Mucosa of rectum (tissue), 2 donors: ENCODE results near the gene HBG2.

Experiments used
- H3K27ac ChIP-seq, 2 donors: one replicate each; pipeline ENCODE4 v1.7.0; 2013; ENCODE audit warnings: inconsistent platforms in 2 of 2, low read depth in 2 of 2, low read length in 2 of 2
- H3K27me3 ChIP-seq, 2 donors: one replicate each; pipeline ENCODE4 v1.7.0; 2013; ENCODE audit warnings: low read length in 2 of 2; ENCODE audit not compliant: control insufficient read depth in 2 of 2, insufficient read depth in 2 of 2
- H3K36me3 ChIP-seq, 2 donors: one replicate each; pipeline ENCODE4 v1.7.0; 2013; ENCODE audit warnings: low read length in 2 of 2; ENCODE audit not compliant: control insufficient read depth in 2 of 2, insufficient read depth in 2 of 2
- H3K4me1 ChIP-seq, 2 donors: one replicate each; pipeline ENCODE4 v1.7.0; 2013; ENCODE audit warnings: low read length in 2 of 2, mild to moderate bottlenecking in 1 of 2; ENCODE audit not compliant: control insufficient read depth in 2 of 2, insufficient read depth in 2 of 2
- H3K4me3 ChIP-seq, 2 donors: one replicate each; pipeline ENCODE4 v1.7.0; 2013; ENCODE audit warnings: low read length in 2 of 2
- H3K9ac ChIP-seq, 2 donors: one replicate each; pipeline ENCODE4 v1.7.0; 2013; ENCODE audit warnings: low read length in 2 of 2, low read depth in 1 of 2, mild to moderate bottlenecking in 1 of 2
- H3K9me3 ChIP-seq, 2 donors: one replicate each; pipeline ENCODE4 v1.7.0; 2013; ENCODE audit warnings: low read length in 2 of 2; ENCODE audit not compliant: control insufficient read depth in 2 of 2
- donor health status: healthy.
- donor health status: Normal muscosa, but diverticular disease.

Gene HBG2

GRCh38 chr11:5290106-5290505 is 35.5 kb upstream of the HBG2 start:
- Histone ChIP-seq H3K36me3 (no peaks in the 10 kb centered on the region), H3K4me3 (no peak overlapping the region), H3K9ac (no peak overlapping the region), H3K27me3 (no peaks in the 10 kb centered on the region), H3K9me3 (no peaks in the 10 kb centered on the region), H3K27ac (no peak overlapping the region), H3K4me1 (no peaks in the 10 kb centered on the region)

DNA sequence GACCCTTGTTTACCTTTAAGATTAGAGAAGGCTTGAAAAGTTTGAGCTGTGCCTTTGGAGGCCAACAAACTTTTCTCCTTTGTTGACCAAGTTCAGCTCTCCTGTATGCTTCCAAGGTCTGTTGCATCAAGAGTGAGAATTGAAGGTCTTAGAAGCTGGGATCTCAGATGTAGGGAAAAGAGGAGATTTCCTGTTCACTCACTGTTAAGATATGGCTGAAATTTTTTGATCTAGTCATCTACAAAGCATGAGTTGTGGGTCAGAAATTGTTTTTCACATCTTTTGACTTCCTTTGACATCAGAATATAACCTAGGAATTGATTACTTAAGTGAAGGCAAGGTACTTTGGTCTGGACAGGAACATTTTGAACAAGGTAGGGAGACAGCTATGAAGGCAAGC is 35.1 kb upstream of the HBG2 start:
- H3K9me3 ChIP-seq: no peaks in the 10 kb centered on the region
- H3K9ac ChIP-seq: no peak overlapping the region
- no peak overlapping the region for H3K4me3 ChIP-seq
- H3K36me3 ChIP-seq: no peaks in the 10 kb centered on the region
- H3K27me3 ChIP-seq: no peaks in the 10 kb centered on the region
- H3K4me1 ChIP-seq: no peaks in the 10 kb centered on the region
- H3K27ac ChIP-seq: no peak overlapping the region

- Histone ChIP-seq H3K36me3 (no peaks in the 10 kb centered on the region), H3K4me3 (no peak overlapping the region), H3K4me1 (no peaks in the 10 kb centered on the region), H3K9ac (no peak overlapping the region), H3K27ac (no peak overlapping the region), H3K9me3 (no peaks in the 10 kb centered on the region), H3K27me3 (no peaks in the 10 kb centered on the region)
Observed at GRCh38 chr11:5288906-5289550, 34.4 kb upstream of the HBG2 start.

DNA sequence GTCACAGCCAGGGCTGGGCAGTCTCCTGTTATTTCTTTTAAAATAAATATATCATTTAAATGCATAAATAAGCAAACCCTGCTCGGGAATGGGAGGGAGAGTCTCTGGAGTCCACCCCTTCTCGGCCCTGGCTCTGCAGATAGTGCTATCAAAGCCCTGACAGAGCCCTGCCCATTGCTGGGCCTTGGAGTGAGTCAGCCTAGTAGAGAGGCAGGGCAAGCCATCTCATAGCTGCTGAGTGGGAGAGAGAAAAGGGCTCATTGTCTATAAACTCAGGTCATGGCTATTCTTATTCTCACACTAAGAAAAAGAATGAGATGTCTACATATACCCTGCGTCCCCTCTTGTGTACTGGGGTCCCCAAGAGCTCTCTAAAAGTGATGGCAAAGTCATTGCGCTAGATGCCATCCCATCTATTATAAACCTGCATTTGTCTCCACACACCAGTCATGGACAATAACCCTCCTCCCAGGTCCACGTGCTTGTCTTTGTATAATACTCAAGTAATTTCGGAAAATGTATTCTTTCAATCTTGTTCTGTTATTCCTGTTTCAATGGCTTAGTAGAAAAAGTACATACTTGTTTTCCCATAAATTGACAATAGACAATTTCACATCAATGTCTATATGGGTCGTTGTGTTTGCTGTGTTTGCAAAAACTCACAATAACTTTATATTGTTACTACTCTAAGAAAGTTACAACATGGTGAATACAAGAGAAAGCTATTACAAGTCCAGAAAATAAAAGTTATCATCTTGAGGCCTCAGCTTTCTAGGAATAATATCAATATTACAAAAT is 33.7 kb upstream of the HBG2 start:
- no peak overlapping the region for H3K9ac ChIP-seq
- no peaks in the 10 kb centered on the region for H3K9me3 ChIP-seq
- H3K4me1 ChIP-seq: no peaks in the 10 kb centered on the region
- H3K4me3 ChIP-seq: no peak overlapping the region
- H3K36me3 ChIP-seq: no peaks in the 10 kb centered on the region
- H3K27ac ChIP-seq: no peak overlapping the region
- H3K27me3 ChIP-seq: no peaks in the 10 kb centered on the region

DNA sequence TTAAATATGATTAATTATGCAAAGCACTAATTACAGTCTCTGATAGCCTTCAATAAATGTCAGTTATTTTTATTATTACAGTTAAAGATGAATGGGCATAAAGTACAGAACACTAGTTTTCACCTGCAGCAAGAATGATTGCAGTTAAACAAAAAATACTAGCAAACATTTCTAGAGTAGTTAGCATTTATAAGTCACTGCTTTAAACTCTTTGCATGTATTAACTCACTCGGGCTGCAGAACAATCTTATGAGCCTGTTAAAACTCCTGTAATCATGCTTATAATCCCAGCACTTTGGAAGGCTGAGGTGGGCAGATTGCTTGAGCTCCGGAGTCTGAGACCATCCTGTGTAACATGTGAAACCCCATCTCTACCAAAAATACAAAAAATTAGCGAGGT is 32.3 kb upstream of the HBG2 start:
- Histone ChIP-seq H3K9ac (no peak overlapping the region), H3K4me3 (no peak overlapping the region), H3K36me3 (no peaks in the 10 kb centered on the region), H3K27me3 (no peaks in the 10 kb centered on the region), H3K9me3 (no peaks in the 10 kb centered on the region), H3K4me1 (no peaks in the 10 kb centered on the region), H3K27ac (no peak overlapping the region)

- Histone ChIP-seq H3K4me3 (no peak overlapping the region), H3K36me3 (no peaks in the 10 kb centered on the region), H3K9me3 (no peaks in the 10 kb centered on the region), H3K27me3 (no peaks in the 10 kb centered on the region), H3K4me1 (no peaks in the 10 kb centered on the region), H3K9ac (no peak overlapping the region), H3K27ac (no peak overlapping the region)
Observed at GRCh38 chr11:5286351-5286750, 31.8 kb upstream of the HBG2 start.

- Histone ChIP-seq H3K9me3 (no peaks in the 10 kb centered on the region), H3K4me3 (no peak overlapping the region), H3K36me3 (no peaks in the 10 kb centered on the region), H3K27ac (no peak overlapping the region), H3K27me3 (no peaks in the 10 kb centered on the region), H3K9ac (no peak overlapping the region), H3K4me1 (no peaks in the 10 kb centered on the region)
Observed at GRCh38 chr11:5285703-5286340, 31.2 kb upstream of the HBG2 start.

DNA sequence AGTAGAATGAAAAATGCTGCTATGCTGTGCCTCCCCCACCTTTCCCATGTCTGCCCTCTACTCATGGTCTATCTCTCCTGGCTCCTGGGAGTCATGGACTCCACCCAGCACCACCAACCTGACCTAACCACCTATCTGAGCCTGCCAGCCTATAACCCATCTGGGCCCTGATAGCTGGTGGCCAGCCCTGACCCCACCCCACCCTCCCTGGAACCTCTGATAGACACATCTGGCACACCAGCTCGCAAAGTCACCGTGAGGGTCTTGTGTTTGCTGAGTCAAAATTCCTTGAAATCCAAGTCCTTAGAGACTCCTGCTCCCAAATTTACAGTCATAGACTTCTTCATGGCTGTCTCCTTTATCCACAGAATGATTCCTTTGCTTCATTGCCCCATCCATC is 30.1 kb upstream of the HBG2 start:
- Histone ChIP-seq H3K27ac (no peak overlapping the region), H3K27me3 (no peaks in the 10 kb centered on the region), H3K4me1 (no peaks in the 10 kb centered on the region), H3K36me3 (no peaks in the 10 kb centered on the region), H3K4me3 (no peak overlapping the region), H3K9me3 (no peaks in the 10 kb centered on the region), H3K9ac (no peak overlapping the region)

GRCh38 chr11:5283882-5284281 is 29.3 kb upstream of the HBG2 start:
- no peaks in the 10 kb centered on the region for H3K9me3 ChIP-seq
- H3K36me3 ChIP-seq: no peaks in the 10 kb centered on the region
- no peaks in the 10 kb centered on the region for H3K4me1 ChIP-seq
- H3K27me3 ChIP-seq: no peaks in the 10 kb centered on the region
- no peak overlapping the region for H3K27ac ChIP-seq
- no peak overlapping the region for H3K9ac ChIP-seq
- H3K4me3 ChIP-seq: no peak overlapping the region

DNA sequence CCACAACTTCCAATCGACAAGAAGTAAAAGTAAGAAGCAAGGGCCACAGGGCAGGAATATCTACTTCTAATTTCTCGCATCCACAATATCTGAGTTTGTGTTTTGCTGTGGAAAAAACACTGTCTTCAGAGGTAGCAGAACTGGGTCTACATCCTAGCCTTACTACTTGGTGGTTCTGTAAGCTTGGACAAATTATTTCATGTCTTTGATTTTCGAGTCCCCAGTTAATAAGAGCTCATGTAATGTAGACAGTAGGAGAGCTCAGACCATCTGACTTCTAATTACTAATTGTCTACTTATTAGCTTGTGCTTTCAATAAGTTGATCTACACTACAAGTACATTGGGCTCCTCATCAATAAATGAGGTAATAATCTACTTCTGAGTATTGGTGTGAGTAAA is 28.5 kb upstream of the HBG2 start:
- Histone ChIP-seq H3K4me1 (no peaks in the 10 kb centered on the region), H3K27ac (no peak overlapping the region), H3K9ac (no peak overlapping the region), H3K27me3 (no peaks in the 10 kb centered on the region), H3K36me3 (no peaks in the 10 kb centered on the region), H3K9me3 (no peaks in the 10 kb centered on the region), H3K4me3 (no peak overlapping the region)
